HL-60 (cell line): Measurements from ENCODE around the gene MACIR.

Source experiments
- DNase-seq, 2 experiments: peaks; one replicate each; pipeline ENCODE4 v3.0.0-alpha.2; 2010 to 2020; ENCODE audit warnings: low read depth in 1 of 2, low spot score in 1 of 2
- H3K27ac ChIP-seq: fragments of 250-450 bp; sonication (Bioruptor Pico); replicated peaks from 2 replicates; pipeline ENCODE4 v1.5.1; 2020; ENCODE audit warnings: mild to moderate bottlenecking, moderate library complexity
- H3K27me3 ChIP-seq: fragments of 250-450 bp; sonication (Bioruptor Pico); 2 replicates; pipeline ENCODE4 v1.5.1; 2021; ENCODE audit warnings: mild to moderate bottlenecking, moderate library complexity; ENCODE audit not compliant: insufficient read depth, poor library complexity, severe bottlenecking
- H3K4me3 ChIP-seq: replicated peaks from 2 replicates; pipeline ENCODE4 v1.5.1; 2011; ENCODE audit warnings: mild to moderate bottlenecking, control low read depth, low read length; ENCODE audit not compliant: insufficient read depth
- GABPA ChIP-seq: IDR thresholded peaks from 2 replicates; pipeline ENCODE4 v1.6.1; 2012; ENCODE audit warnings: low read depth
- POLR2AphosphoS5 ChIP-seq: IDR thresholded peaks from 2 replicates; pipeline ENCODE4 v1.6.1; 2012; ENCODE audit warnings: low read depth
- REST ChIP-seq: IDR thresholded peaks from 2 replicates; pipeline ENCODE4 v1.6.1; 2012; ENCODE audit warnings: low read depth; ENCODE audit not compliant: insufficient replicate concordance
- SPI1 ChIP-seq: IDR thresholded peaks from 2 replicates; pipeline ENCODE4 v1.6.1; 2012; ENCODE audit warnings: low read depth, mild to moderate bottlenecking, borderline replicate concordance
- TF ChIP-seq, protein P1 (sequence below): IDR thresholded peaks from one replicate; pipeline ENCODE4 v1.5.1; 2011; ENCODE audit warnings: low read length, control low read depth, inconsistent platforms; ENCODE audit not compliant: insufficient read depth

MACIR gene

GRCh38 chr5:103307470-103307869 lies 48.9 kb downstream of the MACIR start:
- Histone ChIP-seq H3K27me3 (no peaks in the 10 kb centered on the region), H3K4me3 (no peak overlapping the region), H3K27ac (no peak overlapping the region)
- no peak for DNase-seq
- TF ChIP-seq, protein P1, sequence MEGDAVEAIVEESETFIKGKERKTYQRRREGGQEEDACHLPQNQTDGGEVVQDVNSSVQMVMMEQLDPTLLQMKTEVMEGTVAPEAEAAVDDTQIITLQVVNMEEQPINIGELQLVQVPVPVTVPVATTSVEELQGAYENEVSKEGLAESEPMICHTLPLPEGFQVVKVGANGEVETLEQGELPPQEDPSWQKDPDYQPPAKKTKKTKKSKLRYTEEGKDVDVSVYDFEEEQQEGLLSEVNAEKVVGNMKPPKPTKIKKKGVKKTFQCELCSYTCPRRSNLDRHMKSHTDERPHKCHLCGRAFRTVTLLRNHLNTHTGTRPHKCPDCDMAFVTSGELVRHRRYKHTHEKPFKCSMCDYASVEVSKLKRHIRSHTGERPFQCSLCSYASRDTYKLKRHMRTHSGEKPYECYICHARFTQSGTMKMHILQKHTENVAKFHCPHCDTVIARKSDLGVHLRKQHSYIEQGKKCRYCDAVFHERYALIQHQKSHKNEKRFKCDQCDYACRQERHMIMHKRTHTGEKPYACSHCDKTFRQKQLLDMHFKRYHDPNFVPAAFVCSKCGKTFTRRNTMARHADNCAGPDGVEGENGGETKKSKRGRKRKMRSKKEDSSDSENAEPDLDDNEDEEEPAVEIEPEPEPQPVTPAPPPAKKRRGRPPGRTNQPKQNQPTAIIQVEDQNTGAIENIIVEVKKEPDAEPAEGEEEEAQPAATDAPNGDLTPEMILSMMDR = no peak
- no peak for TF ChIP-seq GABPA
- TF ChIP-seq POLR2AphosphoS5 = no peak
- no peak for TF ChIP-seq REST
- TF ChIP-seq SPI1 = no peak

- no peak for DNase-seq
- Histone ChIP-seq H3K4me3 (no peak overlapping the region), H3K27ac (no peak overlapping the region), H3K27me3 (no peaks in the 10 kb centered on the region)
- TF ChIP-seq REST (no peak), SPI1 (no peak), GABPA (no peak), POLR2AphosphoS5 (no peak)
- TF ChIP-seq, protein P1 = no peak
Observed at GRCh38 chr5:103308774-103309173, 50.2 kb downstream of the MACIR start.

- Histone ChIP-seq H3K27me3 (no peaks in the 10 kb centered on the region), H3K27ac (no peak overlapping the region), H3K4me3 (no peak overlapping the region)
- no peak for DNase-seq
- TF ChIP-seq GABPA (no peak), SPI1 (no peak), POLR2AphosphoS5 (no peak), REST (no peak)
- TF ChIP-seq, protein P1 = no peak
Observed at GRCh38 chr5:103313056-103313455, 54.5 kb downstream of the MACIR start.
